ENCODE data around the gene TIMP2.

The TIMP2 gene

DNA sequence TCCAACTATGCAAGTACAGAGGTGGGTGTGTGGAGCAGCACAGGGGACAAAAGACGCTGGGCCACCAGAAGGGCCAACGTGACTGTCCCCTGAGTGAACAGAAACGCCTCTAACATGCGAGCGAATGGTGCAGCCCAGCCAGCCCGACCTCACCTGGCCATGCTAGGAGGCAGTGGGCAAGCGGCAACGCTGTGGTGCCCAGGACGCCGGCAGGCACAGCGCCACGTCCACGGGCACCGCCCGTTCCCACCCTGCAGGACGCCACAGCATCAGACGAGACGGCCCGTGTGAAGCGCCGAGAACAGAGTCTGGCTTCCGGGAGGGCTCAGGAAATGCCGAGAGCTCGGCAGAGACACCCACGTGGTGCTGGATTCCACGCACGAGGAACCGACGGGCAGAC, 24.4 kb downstream of the TIMP2 start:
- TF ChIP-seq MYC (IDR thresholded peaks at IDR 0.05; ENCODE audit: low read depth, low read length) = no peak
- no peak for TF ChIP-seq POLR2A (IDR thresholded peaks at IDR 0.05; ENCODE audit: extremely low read depth, insufficient read length)
- TF ChIP-seq, protein P1, sequence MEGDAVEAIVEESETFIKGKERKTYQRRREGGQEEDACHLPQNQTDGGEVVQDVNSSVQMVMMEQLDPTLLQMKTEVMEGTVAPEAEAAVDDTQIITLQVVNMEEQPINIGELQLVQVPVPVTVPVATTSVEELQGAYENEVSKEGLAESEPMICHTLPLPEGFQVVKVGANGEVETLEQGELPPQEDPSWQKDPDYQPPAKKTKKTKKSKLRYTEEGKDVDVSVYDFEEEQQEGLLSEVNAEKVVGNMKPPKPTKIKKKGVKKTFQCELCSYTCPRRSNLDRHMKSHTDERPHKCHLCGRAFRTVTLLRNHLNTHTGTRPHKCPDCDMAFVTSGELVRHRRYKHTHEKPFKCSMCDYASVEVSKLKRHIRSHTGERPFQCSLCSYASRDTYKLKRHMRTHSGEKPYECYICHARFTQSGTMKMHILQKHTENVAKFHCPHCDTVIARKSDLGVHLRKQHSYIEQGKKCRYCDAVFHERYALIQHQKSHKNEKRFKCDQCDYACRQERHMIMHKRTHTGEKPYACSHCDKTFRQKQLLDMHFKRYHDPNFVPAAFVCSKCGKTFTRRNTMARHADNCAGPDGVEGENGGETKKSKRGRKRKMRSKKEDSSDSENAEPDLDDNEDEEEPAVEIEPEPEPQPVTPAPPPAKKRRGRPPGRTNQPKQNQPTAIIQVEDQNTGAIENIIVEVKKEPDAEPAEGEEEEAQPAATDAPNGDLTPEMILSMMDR (IDR thresholded peaks at IDR 0.05; ENCODE audit: low read depth, low read length) = no peak
- TF ChIP-seq, protein P2, sequence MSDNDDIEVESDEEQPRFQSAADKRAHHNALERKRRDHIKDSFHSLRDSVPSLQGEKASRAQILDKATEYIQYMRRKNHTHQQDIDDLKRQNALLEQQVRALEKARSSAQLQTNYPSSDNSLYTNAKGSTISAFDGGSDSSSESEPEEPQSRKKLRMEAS (IDR thresholded peaks at IDR 0.05; ENCODE audit: low read depth, low read length) = no peak
- no peak for DNase-seq (ENCODE audit: low read depth)
- H3K4me3 ChIP-seq (ENCODE audit: low read depth, low read length) = no peak overlapping the region

DNA sequence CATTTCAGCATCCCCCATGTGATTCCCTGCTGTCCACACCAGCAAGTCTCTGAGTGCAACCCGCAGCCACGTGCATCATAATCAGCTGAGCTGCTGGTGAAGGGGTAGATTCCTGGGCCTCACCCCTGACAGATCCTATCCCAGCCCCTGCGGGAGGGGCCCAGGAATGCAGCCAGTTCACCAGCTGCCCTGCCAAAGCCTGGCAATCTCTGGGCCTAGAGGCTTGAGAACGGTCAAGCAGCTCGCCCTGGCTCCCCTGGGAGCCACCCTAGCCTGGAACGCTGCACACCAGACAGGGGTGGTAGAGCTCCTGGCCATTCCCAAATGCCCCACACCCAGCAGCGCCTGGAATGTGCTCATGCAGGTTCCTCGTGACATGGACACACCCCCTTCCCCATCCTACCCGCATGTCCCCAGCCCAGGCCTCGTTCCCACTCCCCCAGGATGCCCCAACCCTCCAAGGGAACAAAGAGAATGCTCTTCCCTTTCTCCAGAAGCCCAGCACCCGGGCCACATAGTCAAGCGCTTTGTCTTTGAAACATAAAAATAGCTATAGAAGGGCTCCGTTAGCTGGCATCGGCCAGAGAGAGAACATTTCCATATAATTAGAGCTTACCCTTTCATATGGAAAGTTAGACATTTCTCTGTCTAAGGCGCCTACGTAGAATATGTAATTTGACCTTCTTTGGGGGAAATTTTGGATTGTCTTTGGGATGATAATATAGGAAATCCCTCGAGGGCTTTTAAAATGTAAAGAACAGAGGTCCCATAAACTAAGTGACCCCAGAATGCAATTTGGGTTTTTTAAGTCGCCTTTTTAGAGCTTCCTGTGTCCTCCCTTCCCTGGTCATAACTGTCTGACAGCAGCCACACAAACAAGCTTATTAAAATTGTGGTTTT, 25.6 kb downstream of the TIMP2 start:
- no peak for DNase-seq (ENCODE audit: low read depth)
- TF ChIP-seq, protein P2 (IDR thresholded peaks at IDR 0.05; ENCODE audit: low read depth, low read length) = no peak
- H3K4me3 ChIP-seq (ENCODE audit: low read depth, low read length) = no peak overlapping the region

GRCh38 chr17:78898947-78899346, 26.2 kb downstream of the TIMP2 start:
- TF ChIP-seq POLR2A (IDR thresholded peaks at IDR 0.05; ENCODE audit: extremely low read depth, insufficient read length) (no peak), MYC (IDR thresholded peaks at IDR 0.05; ENCODE audit: low read depth, low read length) (no peak)
- TF ChIP-seq, protein P2 (IDR thresholded peaks at IDR 0.05; ENCODE audit: low read depth, low read length) = no peak
- TF ChIP-seq, protein P1 (IDR thresholded peaks at IDR 0.05; ENCODE audit: low read depth, low read length) = no peak
- no peak overlapping the region for H3K4me3 ChIP-seq (ENCODE audit: low read depth, low read length)
- no peak for DNase-seq (ENCODE audit: low read depth)

DNA sequence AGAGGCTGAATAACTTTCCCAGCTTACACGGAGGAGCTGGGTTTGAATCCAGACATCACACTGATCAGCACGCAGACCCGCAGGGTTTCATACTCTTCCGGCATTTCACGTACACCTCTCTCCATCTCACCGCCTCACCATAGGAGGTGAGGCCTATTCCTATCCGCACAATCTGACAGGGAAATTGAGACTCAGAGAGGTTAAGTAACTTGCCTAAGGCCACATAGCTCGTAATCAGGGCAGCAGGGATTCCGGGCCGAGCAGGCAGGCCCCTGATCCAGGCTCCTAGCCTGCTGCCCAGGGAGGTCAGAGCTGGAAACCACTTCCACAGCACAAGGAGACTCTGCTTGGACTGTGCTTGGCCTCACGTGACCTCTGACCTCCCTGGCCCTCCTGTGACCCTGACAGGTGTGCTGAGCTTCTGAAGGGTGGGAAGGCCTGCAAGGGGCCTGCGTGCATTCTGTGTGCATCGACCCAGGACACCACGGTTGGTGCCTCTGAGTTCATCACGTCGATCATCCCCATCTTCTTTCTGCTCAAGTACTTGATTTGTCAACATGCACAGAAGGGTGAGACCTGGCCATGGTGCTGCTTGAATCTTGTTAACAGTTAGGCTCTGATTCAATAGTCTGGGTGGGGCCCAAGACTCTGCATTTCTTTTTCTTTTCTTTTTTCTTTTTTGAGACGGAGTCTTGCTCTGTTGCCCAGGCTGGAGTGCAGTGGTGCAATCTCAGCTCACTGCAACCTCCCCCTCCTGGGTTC, 26.9 kb downstream of the TIMP2 start:
- no peak for DNase-seq (ENCODE audit: low read depth)
- H3K4me3 ChIP-seq (ENCODE audit: low read depth, low read length) = no peak overlapping the region
- TF ChIP-seq POLR2A (IDR thresholded peaks at IDR 0.05; ENCODE audit: extremely low read depth, insufficient read length) = no peak
- TF ChIP-seq MYC (IDR thresholded peaks at IDR 0.05; ENCODE audit: low read depth, low read length) = no peak
- TF ChIP-seq, protein P2 (IDR thresholded peaks at IDR 0.05; ENCODE audit: low read depth, low read length) = no peak
- TF ChIP-seq, protein P1 (IDR thresholded peaks at IDR 0.05; ENCODE audit: low read depth, low read length) = no peak

DNA sequence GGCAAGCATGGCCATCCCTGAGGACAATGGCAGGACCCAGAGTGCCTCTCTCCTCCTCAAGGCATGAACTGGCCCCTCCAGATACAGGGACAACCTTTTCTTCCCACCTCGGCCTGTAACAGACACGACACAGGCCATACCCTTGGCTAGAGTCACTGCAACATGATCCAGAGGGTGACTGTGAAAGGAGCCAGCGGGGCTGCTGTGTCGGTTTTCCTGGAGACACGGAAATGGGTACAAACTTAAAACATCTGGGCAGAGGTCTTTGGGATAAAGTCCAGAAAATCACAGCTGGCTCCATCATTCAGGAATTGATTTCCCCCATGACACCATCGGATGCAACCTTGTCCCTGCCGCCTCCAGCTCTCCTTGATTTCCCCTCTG, 27.5 kb downstream of the TIMP2 start:
- TF ChIP-seq POLR2A (IDR thresholded peaks at IDR 0.05; ENCODE audit: extremely low read depth, insufficient read length) = no peak
- TF ChIP-seq, protein P1 (IDR thresholded peaks at IDR 0.05; ENCODE audit: low read depth, low read length) = no peak
- no peak for TF ChIP-seq MYC (IDR thresholded peaks at IDR 0.05; ENCODE audit: low read depth, low read length)
- TF ChIP-seq, protein P2 (IDR thresholded peaks at IDR 0.05; ENCODE audit: low read depth, low read length) = no peak
- DNase-seq (ENCODE audit: low read depth) = no peak
- H3K4me3 ChIP-seq (ENCODE audit: low read depth, low read length) = no peak overlapping the region
